ENCODE measurements around the gene PAQR8.

- TF ChIP-seq EZH2 (IDR thresholded peaks at IDR 0.05; ENCODE audit: low read depth) = no peak
- no peak for TF ChIP-seq CTCF (conservative IDR thresholded peaks at IDR 0.05)
Observed at GRCh38 chr6:52336919-52337561, 24.9 kb upstream of the PAQR8 start.

Measured in PC-9 (cell line).